GM12874 (cell line): ENCODE data around the gene ZNF654.

Experiments
- TF ChIP-seq, protein P1 (sequence below): IDR thresholded peaks from 2 replicates; pipeline ENCODE4 v1.5.1; 2011; ENCODE audit warnings: low read depth, mild to moderate bottlenecking, control low read depth, low read length, moderate library complexity; ENCODE audit not compliant: insufficient read depth

Gene ZNF654

DNA sequence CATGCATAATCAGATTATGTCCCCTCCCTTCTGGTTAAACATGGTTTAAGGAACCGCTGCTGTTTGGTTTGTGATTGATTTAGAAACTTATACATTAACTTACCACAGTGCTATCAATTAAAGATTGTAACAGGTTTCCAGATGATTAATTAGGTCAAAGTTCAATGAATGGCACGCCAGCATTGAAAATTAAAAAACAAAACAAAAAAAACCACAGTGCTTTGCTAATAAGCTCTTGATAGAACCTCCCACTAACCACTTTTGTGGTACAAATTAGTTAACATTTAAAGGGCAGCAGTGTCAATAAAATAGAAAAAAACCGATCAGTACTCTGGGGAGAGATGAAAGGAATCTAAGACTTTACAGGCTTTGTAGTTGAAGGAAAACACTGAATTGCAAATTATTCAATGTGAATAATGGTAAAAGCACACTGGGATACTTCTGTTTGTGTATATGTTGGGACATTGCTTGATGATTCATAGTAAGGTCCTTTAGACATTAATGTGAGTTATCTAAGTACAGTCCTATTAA, 83.1 kb downstream of the ZNF654 start:
- TF ChIP-seq, protein P1, sequence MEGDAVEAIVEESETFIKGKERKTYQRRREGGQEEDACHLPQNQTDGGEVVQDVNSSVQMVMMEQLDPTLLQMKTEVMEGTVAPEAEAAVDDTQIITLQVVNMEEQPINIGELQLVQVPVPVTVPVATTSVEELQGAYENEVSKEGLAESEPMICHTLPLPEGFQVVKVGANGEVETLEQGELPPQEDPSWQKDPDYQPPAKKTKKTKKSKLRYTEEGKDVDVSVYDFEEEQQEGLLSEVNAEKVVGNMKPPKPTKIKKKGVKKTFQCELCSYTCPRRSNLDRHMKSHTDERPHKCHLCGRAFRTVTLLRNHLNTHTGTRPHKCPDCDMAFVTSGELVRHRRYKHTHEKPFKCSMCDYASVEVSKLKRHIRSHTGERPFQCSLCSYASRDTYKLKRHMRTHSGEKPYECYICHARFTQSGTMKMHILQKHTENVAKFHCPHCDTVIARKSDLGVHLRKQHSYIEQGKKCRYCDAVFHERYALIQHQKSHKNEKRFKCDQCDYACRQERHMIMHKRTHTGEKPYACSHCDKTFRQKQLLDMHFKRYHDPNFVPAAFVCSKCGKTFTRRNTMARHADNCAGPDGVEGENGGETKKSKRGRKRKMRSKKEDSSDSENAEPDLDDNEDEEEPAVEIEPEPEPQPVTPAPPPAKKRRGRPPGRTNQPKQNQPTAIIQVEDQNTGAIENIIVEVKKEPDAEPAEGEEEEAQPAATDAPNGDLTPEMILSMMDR, result no peak

GRCh38 chr3:88147261-88147660, 88.2 kb downstream of the ZNF654 start:
- TF ChIP-seq, protein P1, result no peak

- TF ChIP-seq, protein P1, result no peak
These were observed 89.6 kb downstream of the ZNF654 start for GRCh38 chr3:88148651-88149050.

- TF ChIP-seq, protein P1, result no peak
These were observed 90.0 kb downstream of the ZNF654 start for GRCh38 chr3:88149101-88149508.

GRCh38 chr3:88149509-88150362, 90.7 kb downstream of the ZNF654 start, which contains the start of gene C3orf38:
C3orf38 (plus strand) TSS chr3:88149959; CDS start chr3:88150053, 94 bp downstream.
- TF ChIP-seq, protein P1, result no peak

DNA sequence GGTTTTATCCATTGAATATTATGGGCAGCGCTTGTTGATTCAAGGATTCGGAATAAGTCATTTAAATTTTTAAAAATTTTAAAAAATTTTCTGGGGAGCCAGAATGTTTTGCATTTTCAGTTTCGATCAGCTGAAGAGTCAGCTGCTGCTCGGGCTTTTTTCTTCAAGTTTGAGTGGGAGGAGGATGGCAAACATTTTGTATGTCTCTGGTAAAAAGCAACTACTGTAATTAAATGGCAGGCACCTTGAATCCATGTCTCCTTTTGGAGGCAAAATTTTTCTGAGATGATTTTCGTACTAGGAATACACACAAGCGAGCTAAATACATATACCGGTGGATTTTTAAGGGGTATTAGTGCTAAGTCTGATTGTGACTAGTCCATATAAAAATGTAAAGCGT, 91.3 kb downstream of the ZNF654 start:
- TF ChIP-seq, protein P1, result no peak

GRCh38 chr3:88150806-88151205, 91.8 kb downstream of the ZNF654 start:
- TF ChIP-seq, protein P1, result no peak
